ENCODE data around the gene SENP6. TPM values are rescaled to one million over a fixed set of nuclear protein-coding genes. Genes with fewer than 3 reads are reported as not detected.
A peak's percentile ranks its signal among the peaks of the same experiment; 100 is the strongest.
"Not testable (repeated sequence)": the region's sequence is repeated elsewhere in the genome, so short reads cannot be mapped to it uniquely, and the experiment has no call there.

SENP6 gene
- polyA plus RNA-seq (ENCODE audit: insufficient read length), result 186 TPM
- long read RNA-seq, donor 1, full-length matches to known transcripts, result 2 of 9 reads
- long read RNA-seq, donor 1, partial matches to known transcripts, result 7 of 9 reads
- long read RNA-seq, donor 1, other reads (novel, unspliced or antisense), result 0 of 9 reads
- long read RNA-seq, donor 2, partial matches to known transcripts, result 6 of 7 reads
- long read RNA-seq, donor 2, other reads (novel, unspliced or antisense), result 0 of 7 reads
- long read RNA-seq, donor 3, full-length matches to known transcripts, result 3 of 8 reads
- long read RNA-seq, donor 3, partial matches to known transcripts, result 5 of 8 reads
- long read RNA-seq, donor 3, other reads (novel, unspliced or antisense), result 0 of 8 reads
- long read RNA-seq, donor 4, partial matches to known transcripts, result 0 of 1 reads
- long read RNA-seq, donor 4, other reads (novel, unspliced or antisense), result 0 of 1 reads
- long read RNA-seq, donor 5, full-length matches to known transcripts, result 3 of 25 reads
- long read RNA-seq, donor 5, partial matches to known transcripts, result 22 of 25 reads
- long read RNA-seq, donor 5, other reads (novel, unspliced or antisense), result 0 of 25 reads
- long read RNA-seq, donor 6, full-length matches to known transcripts, result 1 of 11 reads
- long read RNA-seq, donor 6, partial matches to known transcripts, result 10 of 11 reads
- long read RNA-seq, donor 6, other reads (novel, unspliced or antisense), result 0 of 11 reads
- long read RNA-seq, donor 7, full-length matches to known transcripts, result 7 of 20 reads
- long read RNA-seq, donor 7, partial matches to known transcripts, result 13 of 20 reads
- long read RNA-seq, donor 7, other reads (novel, unspliced or antisense), result 0 of 20 reads
- long read RNA-seq, donor 8, full-length matches to known transcripts, result 3 of 3 reads
- long read RNA-seq, donor 8, partial matches to known transcripts, result 0 of 3 reads
- long read RNA-seq, donor 8, other reads (novel, unspliced or antisense), result 0 of 3 reads

GRCh38 chr6:75601304-75602245 is at the start of gene SENP6:
Gene SENP6, plus strand, starts transcription at chr6:75601880. Its CDS starts 645 bp downstream, at chr6:75602525.
- DNase-seq, result peak; percentile 75

DNA sequence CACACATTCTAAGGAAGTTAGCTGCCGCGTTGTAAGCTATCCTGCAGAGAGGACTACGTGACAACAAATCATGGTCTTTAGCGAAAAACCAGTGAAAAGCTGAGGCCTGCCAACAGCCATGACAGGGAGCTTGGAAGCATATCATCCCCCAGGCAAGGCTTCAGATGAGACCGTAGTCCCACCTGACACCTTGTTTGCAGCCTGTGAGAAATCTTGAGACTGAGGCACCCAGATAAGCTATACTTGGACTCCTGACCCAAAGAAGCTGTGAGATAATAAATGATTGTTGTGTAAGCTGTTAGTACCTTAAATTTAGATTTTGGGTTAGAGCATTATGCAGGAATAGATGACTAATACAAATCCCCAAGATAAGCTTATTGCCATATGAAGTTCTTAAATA is 45.4 kb upstream of the SENP6 start:
- no peak for DNase-seq

DNA sequence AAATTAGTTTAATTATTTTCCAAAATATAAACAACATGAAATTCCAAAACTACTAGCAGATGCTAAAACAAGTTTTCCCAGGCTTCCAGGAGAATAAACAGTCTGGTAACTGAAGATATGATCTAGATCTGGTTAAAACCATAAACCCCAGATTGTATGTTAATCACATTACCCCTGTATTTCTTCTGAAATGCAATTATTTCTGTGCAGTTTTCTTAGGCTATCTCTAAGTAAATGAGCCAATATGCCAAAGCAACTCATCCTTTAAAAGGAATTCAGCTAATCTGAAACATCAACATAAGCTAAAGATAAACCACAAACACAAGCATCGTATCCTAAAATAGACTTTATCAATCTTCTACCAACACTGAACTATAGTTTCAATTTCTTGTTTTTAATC is 44.6 kb upstream of the SENP6 start:
- no peak for DNase-seq

DNA sequence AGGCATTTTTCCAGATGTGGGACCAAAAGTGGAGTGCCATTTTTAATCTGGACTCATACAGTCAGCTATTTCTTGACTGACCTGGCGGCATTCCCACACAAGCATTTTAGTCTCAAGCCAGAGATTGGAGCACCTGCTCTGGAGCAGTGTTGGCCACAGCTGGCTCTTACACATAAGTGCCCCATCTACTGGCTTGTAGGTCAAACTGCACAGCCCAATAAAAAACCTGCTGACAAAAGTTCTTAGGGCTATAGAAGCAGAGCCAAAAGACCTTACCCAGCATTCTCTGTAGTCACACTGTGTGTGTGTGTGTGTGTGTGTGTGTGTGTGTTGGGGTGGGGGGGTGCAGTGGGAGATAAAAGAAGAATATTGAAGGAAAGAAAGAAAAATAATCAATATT is 38.6 kb upstream of the SENP6 start:
- DNase-seq, result no peak

DNA sequence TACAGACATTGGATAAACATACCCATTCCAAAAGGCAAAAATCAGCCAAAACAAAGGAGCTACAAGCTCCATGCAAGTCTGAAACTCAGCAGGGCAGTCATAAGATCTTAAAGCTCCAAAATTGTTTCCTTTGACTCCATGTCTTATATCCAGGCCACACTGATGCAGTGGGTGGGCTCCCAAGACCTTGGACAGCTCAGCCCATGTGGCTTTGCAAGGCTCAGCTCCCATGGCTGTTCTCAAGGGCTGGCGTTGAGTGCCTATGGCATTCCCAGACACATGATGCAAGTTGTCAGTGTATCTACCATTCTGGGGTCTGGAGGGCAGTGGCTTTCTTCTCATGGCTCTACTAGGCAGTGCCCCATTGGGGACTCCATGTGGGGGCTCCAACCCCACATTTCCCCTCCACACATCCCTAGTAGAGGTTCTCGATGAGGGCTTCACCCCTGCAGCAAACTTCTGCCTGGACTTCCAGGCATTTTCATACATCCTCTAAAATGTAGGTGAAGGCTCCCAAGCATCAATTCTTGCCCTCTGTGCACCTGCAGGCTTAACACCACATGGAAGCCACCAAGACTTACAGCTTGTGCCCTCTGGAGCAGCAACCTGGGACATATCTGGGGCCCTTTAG is 35.4 kb upstream of the SENP6 start:
- no peak for DNase-seq

DNA sequence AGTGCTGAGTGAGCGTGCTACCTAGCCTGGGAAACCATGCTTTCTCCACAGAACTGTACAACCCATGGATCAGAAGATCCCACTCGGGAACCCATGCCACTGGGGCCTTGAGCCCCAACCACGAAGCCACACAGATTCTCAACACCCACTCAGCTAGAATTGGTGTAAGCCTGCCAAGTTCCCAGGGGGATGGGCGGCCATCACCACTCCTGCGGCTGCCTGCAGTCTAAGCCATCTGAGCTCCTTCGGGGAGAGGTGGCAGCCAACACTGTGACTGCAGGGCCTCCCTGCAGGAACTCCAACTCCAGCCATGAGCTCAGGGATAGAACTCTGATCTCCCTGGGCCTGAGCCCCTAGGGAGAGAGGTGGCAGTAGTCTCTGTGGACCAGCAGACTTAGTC is 33.6 kb upstream of the SENP6 start:
- DNase-seq, result no peak

- DNase-seq, result no peak
Observed at GRCh38 chr6:75568965-75569364, 32.7 kb upstream of the SENP6 start.

- not testable (repeated sequence) for DNase-seq
Observed at GRCh38 chr6:75570671-75571070, 31.0 kb upstream of the SENP6 start.

DNA sequence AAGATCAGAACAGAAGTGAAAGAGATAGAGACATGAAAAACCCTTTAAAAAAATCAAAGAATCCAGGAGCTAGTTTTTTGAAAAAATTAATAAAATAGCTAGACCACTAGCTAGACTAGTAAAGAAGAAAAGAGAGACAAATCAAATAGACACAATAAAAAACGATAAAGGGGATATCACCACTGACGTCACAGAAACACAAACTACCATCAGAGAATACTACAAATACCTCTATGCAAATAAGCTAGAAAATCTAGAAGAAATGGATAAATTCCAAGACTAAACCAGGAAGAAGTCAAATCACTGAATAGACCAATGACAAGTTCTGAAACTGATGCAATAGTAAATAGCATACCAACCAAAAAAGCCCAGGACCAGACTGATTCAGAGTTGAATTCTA is 29.6 kb upstream of the SENP6 start:
- no peak for DNase-seq

DNA sequence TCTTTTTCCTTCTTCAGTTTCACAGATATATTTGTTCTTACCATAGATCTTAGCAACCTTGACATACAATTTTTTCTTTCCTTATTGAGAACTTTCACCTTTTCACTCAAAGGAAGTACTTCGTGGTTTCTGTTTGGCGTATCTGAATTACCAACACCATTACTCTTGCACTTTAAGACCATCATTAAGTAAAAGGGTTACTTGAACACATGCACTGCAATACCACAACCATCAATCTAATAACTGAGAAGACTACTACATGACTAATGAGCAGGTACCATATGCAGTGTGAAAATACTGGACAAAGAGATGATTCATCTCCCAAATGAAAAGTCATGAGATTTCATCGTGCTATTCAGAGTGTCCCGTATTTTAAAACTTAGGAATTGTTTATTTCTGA is 21.7 kb upstream of the SENP6 start:
- DNase-seq, result no peak

DNA sequence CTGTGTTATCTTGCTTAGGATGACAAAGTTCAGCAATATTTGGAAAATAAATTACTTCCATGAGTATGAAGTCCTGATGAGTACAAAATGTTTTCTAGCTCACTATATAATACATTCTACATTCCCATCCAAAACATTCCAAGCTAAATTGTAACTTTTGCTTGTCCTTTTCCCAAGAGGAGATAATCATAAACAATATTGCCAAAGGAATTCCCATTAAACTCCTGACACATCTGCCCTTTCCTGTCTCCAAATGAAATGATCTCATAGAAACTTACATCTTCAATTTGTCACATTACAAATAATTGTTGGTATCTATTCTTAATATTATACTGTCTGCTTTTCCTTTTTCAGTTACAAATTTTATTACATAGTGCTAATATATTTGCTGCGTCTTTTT is 20.4 kb upstream of the SENP6 start:
- DNase-seq, result no peak

DNA sequence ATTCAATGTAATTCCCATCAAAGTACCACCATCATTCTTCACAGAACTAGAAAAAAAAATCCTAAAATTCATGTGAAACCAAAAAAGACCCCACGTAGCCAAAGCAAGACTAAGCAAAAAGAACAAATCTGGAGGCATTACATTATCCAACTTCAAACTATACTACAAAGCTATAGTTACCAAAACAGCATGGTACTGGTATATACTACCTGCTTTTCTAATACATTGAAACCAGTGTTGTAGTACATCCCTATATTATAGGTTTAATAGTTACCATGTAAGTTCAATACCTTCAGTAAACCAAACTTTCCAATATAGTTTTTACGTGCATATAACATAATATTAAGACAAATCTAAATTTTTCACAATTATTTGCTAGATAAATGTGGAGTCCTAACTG is 17.1 kb upstream of the SENP6 start:
- DNase-seq, result not testable (repeated sequence)

- DNase-seq, result no peak
Observed at GRCh38 chr6:75588948-75589347, 12.7 kb upstream of the SENP6 start.

GRCh38 chr6:75590370-75590769 is 11.3 kb upstream of the SENP6 start:
- no peak for DNase-seq

GRCh38 chr6:75596380-75596779 is 5.3 kb upstream of the SENP6 start:
- DNase-seq, result not testable (repeated sequence)

DNA sequence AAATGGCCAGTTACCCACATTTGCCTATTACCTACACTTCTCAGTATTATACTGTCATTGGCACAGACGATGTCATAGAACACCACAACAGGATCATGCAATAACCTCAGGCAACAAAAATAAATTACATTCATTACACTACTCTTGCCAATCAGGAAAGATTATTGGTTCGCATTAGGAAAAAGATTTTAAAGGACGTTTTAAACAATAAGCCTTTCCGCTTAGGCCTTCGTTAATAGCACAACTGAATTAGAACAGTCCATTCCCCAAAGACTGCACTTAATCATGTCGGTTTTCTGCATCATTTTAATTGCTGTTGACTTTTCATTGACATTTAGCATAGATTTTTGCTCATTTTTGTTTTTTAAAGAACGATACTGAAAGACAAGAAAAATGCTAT is 912 bp upstream of the SENP6 start:
- DNase-seq, result peak; percentile 36

DNA sequence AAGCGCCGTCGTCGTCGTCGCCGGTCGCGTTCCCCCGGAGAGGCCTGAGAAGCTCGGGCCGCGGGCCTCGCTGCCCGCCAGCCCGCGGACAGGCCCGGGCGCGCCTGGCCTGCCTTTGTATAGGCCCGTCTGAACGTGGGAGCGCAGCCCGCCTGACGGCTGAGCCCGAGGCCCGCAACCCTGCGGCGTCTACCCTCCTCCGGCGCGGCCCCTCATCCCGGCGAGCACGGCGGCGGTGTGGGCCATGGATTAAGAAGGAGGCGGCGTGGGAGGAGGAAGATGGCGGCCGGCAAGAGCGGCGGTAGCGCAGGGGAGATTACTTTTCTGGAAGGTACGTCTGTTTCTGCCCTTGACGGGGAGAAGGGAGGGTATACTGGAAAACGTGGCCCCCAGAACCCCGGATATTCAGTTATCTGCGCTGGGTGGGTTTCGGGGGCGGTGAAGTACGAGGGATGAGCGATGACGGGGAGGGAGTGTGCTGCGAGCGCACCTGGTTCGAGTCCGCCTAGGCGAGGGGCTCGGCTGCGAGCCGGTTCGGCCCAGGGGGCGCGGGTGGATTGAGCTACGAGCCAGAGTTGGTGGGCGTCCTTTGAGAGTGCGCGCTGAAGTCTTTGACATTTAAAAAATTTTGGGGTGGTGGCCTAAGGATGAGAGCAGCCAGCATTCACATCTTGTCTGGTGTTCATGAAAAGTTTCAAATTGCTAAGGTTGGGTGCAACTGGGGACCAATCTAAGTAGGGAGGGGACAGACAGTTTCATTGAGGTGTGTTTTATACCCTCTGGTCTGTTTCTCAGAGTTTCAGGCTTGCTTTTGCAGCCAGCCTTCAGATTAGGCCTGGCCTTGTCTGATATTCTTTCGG is 796 bp downstream of the SENP6 start:
- DNase-seq, result peak; percentile 50

DNA sequence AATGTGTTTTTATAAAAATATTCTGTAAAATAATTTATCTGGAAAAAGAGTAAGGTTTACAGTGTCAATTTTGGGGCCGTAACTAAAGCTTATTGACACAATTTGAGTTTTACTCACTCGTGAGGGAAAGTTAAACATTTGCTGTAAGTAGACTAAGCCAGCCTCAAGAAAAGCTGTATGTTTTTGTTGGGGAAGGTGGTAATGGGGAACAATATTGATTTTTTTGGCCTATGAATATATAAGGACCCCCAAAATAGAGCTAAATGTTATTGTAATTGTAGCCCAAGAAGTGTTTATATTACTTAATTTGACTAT is 1.4 kb downstream of the SENP6 start:
- DNase-seq, result no peak

GRCh38 chr6:75604294-75604693 is 2.6 kb downstream of the SENP6 start:
- DNase-seq, result no peak

DNA sequence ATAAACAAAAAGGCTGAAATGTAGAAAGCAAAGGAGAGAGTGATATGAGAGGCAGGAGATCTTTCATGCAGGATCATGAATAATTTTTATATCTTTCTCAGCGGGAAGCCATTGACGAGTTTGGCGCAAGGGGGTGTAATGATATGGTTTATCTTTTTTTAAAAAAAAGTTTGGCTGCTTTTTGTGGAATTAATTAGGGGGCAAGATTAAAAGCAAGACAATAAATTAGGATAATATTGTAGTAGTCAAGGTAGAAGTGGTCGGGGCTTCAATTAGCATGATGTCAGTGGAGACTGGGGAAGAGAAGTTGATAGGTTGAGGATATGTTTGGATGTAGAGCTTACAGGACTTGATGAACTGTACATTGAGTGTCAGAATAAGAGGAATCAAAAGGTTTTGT is 4.0 kb downstream of the SENP6 start:
- no peak for DNase-seq

DNA sequence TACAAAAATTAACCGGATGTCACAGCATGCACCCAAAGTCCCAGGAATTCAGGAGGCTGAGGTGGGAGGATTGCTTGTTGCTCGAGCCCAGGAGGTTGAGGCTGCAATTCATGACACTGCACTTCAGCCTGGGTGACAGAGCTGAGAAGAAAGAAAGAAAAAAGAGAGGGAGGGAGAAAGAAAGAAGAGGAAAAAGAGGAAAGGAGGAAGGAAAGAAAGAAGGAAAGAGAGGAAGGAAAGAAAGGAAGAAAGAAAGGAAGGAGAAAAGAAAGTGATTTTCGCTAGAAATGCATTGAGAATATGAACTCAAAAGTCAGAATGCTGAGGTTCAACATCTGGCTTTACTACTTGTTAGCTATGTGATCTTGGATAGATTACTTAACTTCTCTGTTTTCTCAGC is 6.6 kb downstream of the SENP6 start:
- DNase-seq, result no peak

Measured in left kidney (tissue), 8 donors.